ENCODE measurements around the gene ATXN7L1. TPM values are rescaled to one million over a fixed set of nuclear protein-coding genes. Genes with fewer than 3 reads are reported as not detected.

Gene ATXN7L1
- total RNA-seq, 2 experiments from 2014 or later = 0.59 TPM; not detected in 1

DNA sequence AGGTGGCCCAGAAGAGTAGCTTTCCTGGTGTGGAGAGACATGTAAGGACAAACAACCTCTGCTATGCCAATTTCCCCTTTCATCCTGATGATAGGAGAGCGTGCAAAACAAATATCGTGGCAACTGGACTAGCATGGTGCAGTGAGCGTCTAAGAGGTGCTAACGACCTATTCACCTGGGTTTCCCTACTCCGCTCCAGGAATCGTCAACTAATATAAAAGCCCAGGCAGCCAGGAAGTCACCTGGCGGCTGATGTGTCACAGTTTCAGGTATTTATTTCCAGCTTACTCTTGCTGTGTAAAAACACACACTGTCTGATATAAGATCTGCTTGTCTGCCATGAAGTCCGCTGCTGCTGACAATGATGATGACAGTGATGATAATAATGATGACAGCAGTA, 238.6 kb downstream of the ATXN7L1 start:
- Histone ChIP-seq H2AFZ (ENCODE audit: low read length) (no peak overlapping the region), H3K27ac (ENCODE audit: low read depth, low read length, poor library complexity, severe bottlenecking) (no peak overlapping the region), H3K36me3 (ENCODE audit: insufficient read depth, low read length) (no peaks in the 10 kb centered on the region), H3K9me3 (ENCODE audit: low read length) (no peaks in the 10 kb centered on the region), H3K4me2 (ENCODE audit: low read length) (no peak overlapping the region), H4K20me1 (ENCODE audit: insufficient read depth, low read length) (no peaks in the 10 kb centered on the region), H3K9me2 (ENCODE audit: insufficient read depth, low read length) (no peaks in the 10 kb centered on the region), H3K4me1 (ENCODE audit: insufficient read depth, low read length, poor library complexity, severe bottlenecking) (no peaks in the 10 kb centered on the region), H3K79me2 (ENCODE audit: insufficient read depth, low read depth, low read length) (no peaks in the 10 kb centered on the region), H3K4me3 (ENCODE audit: low read depth, low read length, poor library complexity, severe bottlenecking) (no peak overlapping the region)
- POLR2A ChIA-PET = no interaction called here
- intact Hi-C loops (cut with micrococcal nuclease; ENCODE audit: unreplicated experiment) = no loop called here
- DNase-seq (ENCODE audit: low spot score) = no peak
- CTCF ChIA-PET (ENCODE audit: unreplicated experiment) = no interaction called here
- BruUV-seq (replicated peaks) = no TSS peak
- no peak for TF ChIP-seq CTCF (conservative IDR thresholded peaks at IDR 0.05; ENCODE audit: low read length)
- TF ChIP-seq EZH2phosphoT487 (IDR thresholded peaks at IDR 0.05; ENCODE audit: borderline replicate concordance, low read depth, low read length) = no peak

DNA sequence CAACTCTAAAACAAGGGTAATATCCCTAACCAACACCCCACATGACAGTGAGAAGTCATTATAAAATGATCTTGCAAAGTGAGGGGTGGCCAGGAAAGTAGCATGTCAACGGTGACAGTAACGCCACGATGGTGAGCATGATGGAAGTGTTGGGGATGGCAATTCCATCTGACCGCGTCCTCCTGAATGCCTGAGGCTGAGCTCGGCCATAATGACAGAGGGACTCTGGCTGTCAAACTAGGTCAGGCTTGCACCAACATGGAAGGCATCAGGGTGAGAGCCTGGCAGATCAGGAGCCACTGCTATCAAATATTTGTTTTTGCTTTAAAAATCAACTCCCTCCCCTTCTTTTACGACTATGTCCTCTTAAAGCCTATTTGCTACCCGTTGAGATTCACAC, 239.4 kb downstream of the ATXN7L1 start:
- no peak for TF ChIP-seq EZH2phosphoT487 (IDR thresholded peaks at IDR 0.05; ENCODE audit: borderline replicate concordance, low read depth, low read length)
- no peak for TF ChIP-seq CTCF (conservative IDR thresholded peaks at IDR 0.05; ENCODE audit: low read length)
- BruUV-seq (replicated peaks) = no TSS peak
- no peak for DNase-seq (ENCODE audit: low spot score)
- no peaks in the 10 kb centered on the region for H3K4me1 ChIP-seq (ENCODE audit: insufficient read depth, low read length, poor library complexity, severe bottlenecking)
- CTCF ChIA-PET (ENCODE audit: unreplicated experiment) = no interaction called here
- H3K4me3 ChIP-seq (ENCODE audit: low read depth, low read length, poor library complexity, severe bottlenecking) = no peak overlapping the region
- H3K9me2 ChIP-seq (ENCODE audit: insufficient read depth, low read length) = no peaks in the 10 kb centered on the region
- no peaks in the 10 kb centered on the region for H3K36me3 ChIP-seq (ENCODE audit: insufficient read depth, low read length)
- no peak overlapping the region for H3K4me2 ChIP-seq (ENCODE audit: low read length)
- H2AFZ ChIP-seq (ENCODE audit: low read length) = no peak overlapping the region
- H4K20me1 ChIP-seq (ENCODE audit: insufficient read depth, low read length) = no peaks in the 10 kb centered on the region
- POLR2A ChIA-PET = no interaction called here
- H3K27ac ChIP-seq (ENCODE audit: low read depth, low read length, poor library complexity, severe bottlenecking) = no peak overlapping the region
- H3K9me3 ChIP-seq (ENCODE audit: low read length) = no peaks in the 10 kb centered on the region
- intact Hi-C loops (cut with micrococcal nuclease; ENCODE audit: unreplicated experiment) = no loop called here
- H3K79me2 ChIP-seq (ENCODE audit: insufficient read depth, low read depth, low read length) = no peaks in the 10 kb centered on the region

GRCh38 chr7:105635197-105635596, 241.2 kb downstream of the ATXN7L1 start:
- BruUV-seq (replicated peaks) = no TSS peak
- no peak overlapping the region for H3K4me3 ChIP-seq (ENCODE audit: low read depth, low read length, poor library complexity, severe bottlenecking)
- ChIA-PET POLR2A (interaction anchor here (0.7 kb wide), 2 partner anchors 32 to 1470 kb away, joined by 3 to 4 read pairs; no protein-coding TSS in a partner anchor), CTCF (ENCODE audit: unreplicated experiment) (no interaction called here)
- no peaks in the 10 kb centered on the region for H3K4me1 ChIP-seq (ENCODE audit: insufficient read depth, low read length, poor library complexity, severe bottlenecking)
- H4K20me1 ChIP-seq (ENCODE audit: insufficient read depth, low read length) = no peaks in the 10 kb centered on the region
- H3K9me2 ChIP-seq (ENCODE audit: insufficient read depth, low read length) = no peaks in the 10 kb centered on the region
- no peak overlapping the region for H3K4me2 ChIP-seq (ENCODE audit: low read length)
- DNase-seq (ENCODE audit: low spot score) = no peak
- TF ChIP-seq EZH2phosphoT487 (IDR thresholded peaks at IDR 0.05; ENCODE audit: borderline replicate concordance, low read depth, low read length) = no peak
- no peak for TF ChIP-seq CTCF (conservative IDR thresholded peaks at IDR 0.05; ENCODE audit: low read length)
- no peak overlapping the region for H3K27ac ChIP-seq (ENCODE audit: low read depth, low read length, poor library complexity, severe bottlenecking)
- H3K79me2 ChIP-seq (ENCODE audit: insufficient read depth, low read depth, low read length) = no peaks in the 10 kb centered on the region
- H3K36me3 ChIP-seq (ENCODE audit: insufficient read depth, low read length) = no peaks in the 10 kb centered on the region
- H3K9me3 ChIP-seq (ENCODE audit: low read length) = no peaks in the 10 kb centered on the region
- H2AFZ ChIP-seq (ENCODE audit: low read length) = no peak overlapping the region
- intact Hi-C loops (cut with micrococcal nuclease; ENCODE audit: unreplicated experiment) = no loop called here

Measured in OCI-LY7 (cell line).